GM21526 (cell line): ENCODE measurements around the gene CPNE7.
"Not testable (repeated sequence)": the region's sequence is repeated elsewhere in the genome, so short reads cannot be mapped to it uniquely, and the experiment has no call there.

ENCODE experiments used
- ATAC-seq: cut with Tn5 transposase; IDR thresholded peaks from one replicate; pipeline ENCODE4 v1.9.1; 2021; ENCODE audit warnings: moderate library complexity; ENCODE audit not compliant: unreplicated experiment, low FRiP score

Gene CPNE7

DNA sequence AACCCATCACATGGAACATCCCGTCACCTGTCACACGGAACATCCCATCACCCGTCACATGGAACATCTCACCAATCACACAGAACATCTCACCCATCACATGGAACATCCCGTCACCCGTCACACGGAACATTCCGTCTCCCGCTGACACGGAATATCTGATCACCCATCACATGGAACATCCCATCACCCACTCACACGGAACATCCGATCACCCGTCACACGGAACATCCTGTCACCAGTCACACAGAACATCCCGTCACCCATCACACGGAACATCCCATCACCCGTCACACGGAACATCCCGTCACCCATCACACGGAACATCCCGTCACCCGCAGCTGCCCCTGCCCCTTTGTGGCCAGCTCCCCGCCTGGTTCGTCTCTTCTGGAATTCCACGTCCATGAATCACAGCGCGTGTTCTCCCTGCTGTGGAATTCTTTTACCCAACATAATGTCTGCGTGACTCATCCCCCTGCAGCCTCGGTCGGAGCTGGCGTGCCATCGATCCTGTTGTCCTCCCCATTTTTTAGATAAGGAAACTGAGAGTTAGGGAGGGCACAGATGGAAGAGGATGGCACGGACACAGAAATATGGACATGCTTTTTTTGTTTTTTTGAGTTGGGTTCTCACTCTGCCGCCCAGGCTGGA, 5.6 kb downstream of the CPNE7 start:
- no peak for ATAC-seq

DNA sequence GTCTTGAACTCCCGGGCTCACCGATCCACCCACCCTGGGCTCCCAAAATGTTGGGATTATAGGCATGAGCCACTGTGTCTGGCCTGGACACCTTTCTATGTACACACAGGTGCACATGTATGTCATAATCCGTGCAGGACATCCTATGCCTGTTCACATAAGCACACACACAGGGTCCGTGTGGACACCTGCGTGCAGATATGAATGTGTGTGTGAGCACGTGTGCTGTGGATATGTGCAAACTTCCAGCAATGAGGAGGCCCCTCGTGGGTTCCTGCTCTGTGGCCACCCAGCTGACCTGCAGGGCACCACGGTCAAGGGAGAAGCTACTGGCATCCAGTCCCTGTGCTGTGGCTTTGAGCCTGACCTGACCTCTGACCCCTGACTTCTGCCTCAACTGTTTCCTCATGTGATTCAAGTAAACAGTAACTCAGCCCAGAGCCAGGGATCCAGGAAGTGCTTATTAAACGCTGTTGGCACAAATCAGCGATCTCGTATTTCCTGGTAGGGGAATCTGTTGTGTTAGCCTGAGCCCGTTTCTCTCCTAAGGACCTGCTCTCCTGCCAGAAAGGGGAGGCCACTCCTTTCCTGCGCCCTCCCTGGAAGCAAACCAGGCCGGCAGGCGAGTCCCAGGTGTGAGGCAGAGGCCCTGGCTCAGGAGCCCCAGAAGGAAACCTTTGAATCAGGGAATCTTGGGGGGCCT, 6.5 kb downstream of the CPNE7 start:
- no peak for ATAC-seq

DNA sequence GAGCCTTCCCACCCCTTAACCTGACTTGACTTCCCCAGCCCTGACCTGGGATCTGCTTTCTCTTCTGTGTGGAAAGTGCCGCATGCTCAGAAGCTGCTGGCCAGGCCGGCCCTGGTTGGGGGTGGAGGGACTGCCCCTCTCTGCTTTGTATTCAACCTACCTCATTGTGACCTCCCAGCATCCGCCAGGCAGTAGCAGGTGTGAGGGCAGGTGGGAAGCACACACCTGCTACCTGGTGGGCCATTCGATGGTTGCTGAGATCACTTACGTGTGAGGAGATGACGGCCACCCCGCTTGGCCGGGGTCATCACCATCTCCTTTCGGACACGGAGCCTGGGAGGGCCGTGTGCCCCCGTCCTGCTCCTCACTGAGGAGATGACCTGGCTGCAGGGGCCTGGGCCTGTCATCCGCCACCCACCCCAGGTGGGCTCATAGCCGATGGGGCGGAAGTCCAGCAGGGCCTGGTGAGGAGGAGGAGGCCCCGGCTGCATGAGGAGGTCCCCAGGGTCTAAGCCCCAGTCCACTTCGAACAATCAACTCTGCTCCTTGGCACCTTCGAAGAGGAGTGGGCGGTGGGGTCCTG, 7.1 kb downstream of the CPNE7 start:
- no peak for ATAC-seq

DNA sequence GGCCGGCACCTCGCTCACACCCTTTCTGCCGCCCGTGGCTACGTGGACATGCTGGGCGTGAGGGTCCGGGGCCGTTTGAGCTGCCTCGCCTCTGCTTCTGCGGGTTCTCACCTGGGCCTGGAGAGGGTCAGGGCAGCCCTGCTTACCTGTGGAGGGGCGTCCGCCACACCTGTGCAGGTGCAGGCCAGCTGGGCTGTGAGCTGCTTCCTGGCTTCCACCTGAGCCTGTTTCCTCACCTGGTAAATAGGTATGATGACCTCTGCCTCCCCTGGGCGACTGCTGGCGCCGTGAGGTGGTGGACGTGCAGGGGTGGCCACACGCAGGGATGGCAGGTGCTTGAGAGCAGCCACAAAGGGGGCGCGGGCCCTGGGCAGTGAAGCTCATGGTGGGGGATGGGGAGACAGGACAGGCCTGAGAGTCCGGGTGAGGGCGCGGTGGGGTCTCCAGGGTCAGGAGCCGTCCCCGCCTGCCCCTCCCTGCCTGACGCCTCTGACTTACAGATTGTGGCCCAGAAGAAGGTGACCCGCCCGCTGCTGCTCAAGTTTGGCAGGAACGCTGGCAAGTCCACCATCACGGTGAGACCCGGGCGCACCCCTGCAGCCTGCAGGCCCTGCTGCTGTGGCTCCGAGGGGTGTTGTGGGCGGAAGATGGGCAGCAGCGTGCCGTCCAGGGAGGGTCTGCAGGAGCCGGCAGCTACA, 7.8 kb downstream of the CPNE7 start:
- ATAC-seq: no peak

DNA sequence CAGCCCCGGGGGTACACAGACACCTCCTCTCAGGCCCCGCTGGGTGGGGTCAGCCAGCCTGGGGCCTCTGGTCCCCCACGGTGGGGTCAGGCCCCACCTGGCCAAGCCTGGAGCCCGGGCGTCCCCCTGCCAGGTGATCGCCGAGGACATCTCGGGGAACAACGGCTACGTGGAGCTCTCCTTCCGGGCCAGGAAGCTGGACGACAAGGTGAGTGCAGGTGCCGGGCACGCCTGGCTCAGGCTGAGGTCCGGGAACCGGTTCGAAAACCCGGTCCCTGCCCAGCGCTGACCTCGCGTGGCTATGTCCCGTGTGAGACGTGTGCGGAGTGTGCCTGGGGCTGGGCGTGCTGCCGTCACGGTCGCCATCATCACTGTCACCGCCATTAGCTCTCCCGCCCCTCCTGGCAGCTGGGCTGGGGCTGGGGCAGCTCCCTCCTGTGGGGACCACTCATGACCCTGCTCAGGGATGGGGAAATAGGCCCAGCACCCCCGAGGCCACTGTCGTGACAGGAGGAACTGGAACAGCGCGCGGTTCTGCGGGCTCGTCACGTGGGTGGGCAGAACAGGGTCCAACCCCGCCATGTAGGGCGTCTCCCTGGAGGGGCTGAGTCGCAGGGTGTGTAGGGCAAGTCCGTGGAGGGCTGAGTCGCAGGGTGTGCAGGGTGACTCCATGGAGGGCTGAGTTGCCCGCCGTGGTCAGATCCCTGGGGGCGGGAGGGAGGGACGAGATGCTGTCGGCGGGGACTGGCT, 8.5 kb downstream of the CPNE7 start:
- no peak for ATAC-seq

DNA sequence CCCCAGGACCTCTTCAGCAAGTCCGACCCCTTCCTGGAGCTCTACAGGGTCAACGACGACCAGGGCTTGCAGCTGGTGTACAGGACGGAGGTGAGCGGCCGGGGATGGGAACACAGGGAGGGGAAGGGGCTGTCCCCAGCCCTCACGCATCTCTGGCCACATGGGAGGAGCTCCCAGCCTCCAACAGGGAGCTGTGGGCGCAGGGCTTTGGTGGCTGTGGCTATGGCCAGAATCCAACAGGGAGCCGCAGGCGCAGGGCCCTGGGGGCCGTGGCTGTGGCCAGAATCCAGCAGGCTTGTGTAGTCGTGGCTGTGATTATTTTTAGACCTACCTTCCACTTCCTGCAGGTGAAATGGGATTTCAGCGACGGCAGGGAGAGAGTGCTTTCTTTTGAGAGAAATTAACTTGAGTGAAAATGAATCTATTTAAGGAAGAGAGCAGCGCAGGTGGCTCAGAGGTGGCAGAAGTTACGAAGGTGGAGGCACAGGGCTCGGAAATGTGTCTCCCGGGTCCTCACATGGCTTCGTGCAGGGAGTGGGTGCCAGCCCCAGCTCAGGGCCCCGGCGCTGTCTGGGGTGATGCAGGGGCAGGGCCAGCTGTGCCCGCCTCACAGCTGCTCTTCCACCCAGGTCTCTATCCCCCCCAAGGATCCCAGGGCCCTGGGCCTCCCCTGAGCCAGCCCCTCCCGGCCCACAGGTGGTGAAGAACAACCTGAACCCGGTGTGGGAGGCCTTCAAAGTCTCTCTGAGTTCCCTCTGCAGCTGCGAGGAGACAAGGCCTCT, 9.4 kb downstream of the CPNE7 start:
- no peak for ATAC-seq

DNA sequence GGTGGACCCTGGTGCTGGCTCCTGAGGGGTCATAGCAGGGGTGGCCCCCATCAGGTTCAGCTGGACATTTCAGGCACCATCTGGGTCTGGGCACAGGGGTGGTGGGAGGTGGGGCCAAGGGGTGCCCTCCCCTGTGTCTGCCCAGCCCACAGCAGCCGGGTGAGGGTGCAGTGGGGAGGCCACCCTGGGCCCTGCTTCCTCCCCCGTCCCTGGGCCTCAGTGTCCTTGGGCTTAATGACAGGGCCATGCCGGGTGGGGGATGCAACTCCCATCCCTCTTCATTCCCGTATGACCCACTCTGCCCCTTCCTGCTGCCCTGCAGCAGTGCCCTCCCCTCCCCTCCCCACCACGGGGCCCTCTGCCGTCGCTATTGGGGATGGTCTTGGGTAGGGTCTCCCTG, 10.7 kb downstream of the CPNE7 start:
- ATAC-seq: no peak

DNA sequence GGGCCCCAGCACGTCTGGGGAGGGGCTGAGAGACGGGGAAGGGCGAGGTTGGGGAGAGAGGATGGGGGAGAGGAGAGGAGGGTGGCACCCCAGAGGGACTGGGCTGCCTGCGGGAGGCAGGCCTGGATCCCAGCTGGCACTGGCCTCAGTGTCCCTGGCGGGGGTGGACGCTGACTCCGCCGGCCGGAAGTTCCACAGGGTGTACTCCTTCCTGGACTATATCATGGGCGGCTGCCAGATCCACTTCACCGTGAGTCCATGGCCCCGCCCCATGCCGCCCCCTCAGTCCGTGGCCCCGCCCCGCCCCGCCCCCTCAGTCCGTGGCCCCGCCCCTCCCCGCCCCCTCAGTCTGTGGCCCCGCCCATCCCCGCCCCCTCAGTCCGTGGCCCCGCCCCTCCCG, 11.3 kb downstream of the CPNE7 start:
- ATAC-seq: no peak

DNA sequence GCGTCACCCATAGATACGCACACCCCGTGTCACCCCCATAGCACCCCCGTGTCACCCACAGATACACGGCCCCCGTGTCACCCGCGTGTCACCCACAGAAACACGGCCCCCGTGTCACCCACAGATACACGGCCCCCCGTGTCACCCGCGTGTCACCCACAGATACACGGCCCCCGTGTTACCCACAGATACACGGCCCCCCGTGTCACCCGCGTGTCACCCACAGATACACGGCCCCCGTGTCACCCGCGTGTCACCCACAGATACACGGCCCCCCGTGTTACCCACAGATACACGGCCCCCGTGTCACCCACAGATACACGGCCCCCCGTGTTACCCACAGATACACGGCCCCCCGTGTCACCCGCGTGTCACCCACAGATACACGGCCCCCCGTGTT, 12.1 kb downstream of the CPNE7 start:
- not testable (repeated sequence) for ATAC-seq

DNA sequence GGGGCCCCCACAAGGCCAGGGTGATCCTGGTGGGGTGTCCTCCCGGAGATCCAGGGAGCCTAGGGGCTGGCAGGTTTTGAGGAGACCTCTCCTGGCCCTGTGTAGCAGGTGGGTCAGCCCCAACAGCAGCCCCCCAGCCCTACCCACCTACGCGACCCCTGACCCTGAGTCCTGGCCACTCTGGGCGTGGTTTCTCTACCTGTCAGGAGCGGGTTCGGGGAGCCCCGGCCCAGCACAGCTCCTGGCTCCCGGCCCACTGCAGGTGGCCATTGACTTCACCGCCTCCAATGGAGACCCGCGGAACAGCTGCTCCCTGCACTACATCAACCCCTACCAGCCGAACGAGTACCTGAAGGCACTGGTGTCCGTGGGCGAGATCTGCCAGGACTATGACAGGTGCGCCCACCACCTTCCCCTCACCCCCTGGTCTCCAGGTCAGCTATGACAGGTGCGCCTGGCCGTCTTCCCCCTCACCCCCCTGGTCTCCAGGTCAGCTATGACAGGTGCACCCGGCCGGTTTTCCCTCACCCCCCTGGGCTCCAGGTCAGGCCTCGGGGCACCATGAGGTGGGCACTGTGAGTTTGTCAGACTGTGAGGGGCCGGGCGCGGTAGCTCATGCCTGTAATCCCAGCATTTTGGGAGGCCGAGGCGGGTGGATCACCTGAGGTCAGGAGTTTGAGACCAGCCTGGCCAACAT, 13.0 kb downstream of the CPNE7 start:
- no peak for ATAC-seq

DNA sequence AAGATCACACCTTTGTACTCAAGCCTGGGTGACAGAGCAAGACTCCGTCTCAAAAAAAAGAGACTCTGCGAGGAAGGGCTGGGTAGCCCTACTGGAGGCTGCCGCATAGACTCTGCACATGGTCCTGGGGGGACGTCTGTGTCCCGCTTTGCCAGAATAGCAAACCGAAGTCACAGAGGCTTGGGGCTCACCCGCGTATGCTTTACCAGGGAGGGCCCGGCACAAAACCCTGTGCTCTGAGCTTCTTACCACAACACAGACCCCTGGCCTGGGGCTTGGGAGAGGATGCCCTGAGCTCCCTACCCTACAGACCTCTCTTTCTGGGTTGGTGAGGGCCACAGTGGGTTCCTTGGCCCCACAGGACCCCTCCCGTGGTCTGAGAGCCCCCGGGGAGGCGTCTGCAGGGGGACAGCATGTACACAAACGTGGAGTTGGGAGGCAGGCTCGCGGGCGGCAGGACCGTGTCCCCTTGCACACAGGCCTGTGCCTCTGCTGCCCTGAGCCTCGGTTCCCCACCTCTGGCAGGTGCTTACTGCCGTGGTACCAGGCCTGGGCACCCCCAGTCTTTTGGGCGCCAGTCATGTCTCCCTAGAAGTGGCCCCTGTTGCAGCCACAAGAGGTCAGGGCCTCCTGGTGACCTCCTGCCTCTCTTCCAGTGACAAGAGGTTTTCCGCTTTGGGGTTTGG, 13.8 kb downstream of the CPNE7 start:
- ATAC-seq: no peak

DNA sequence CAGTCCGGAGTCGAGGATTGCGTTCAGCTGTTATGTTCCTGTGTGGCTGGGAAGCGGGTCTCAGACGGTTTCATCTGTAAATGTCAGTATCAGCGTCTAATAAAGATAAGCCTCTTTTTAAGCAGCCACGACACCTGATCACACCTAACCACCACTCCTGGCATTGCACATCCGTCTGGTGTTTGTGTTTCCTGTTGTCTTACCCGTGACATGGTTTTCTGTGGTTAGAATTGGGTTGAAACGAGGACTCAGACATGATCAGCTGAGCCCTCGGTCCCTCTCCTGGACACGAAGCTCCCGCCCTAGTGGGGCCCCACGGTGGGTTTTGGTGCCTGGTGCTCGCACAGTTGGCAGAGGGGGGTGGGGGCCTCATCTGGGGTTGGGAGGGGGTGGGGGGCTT, 18.3 kb downstream of the CPNE7 start:
- ATAC-seq: no peak

DNA sequence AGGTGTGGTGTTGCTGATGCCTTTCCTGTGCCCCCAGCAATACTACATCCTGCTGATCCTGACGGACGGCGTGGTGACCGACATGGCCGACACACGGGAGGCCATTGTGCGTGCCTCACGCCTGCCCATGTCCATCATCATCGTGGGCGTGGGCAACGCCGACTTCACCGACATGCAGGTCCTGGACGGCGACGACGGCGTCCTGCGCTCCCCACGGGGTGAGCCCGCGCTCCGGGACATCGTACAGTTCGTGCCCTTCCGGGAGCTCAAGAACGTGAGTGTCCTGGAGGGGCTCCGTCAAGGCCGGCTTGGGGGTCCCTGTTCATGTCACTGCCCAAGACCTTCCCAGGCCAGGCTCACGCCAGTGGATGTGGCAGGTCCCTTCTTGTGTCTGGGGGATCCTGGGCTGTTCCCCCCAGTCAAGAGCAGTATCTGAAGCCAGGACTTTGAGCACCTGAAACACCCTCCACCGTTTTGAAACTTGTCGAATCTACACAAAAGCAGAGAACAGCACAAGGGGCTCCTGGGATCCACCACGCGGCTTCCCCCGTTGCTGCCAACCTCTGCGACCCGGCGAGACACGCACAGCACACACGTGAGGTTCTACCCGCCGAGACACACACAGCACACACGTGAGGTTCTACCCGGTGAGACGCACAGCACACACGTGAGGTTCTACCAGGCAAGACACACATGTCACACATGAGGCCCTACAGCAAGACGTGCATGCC, 19.9 kb downstream of the CPNE7 start:
- ATAC-seq: no peak

DNA sequence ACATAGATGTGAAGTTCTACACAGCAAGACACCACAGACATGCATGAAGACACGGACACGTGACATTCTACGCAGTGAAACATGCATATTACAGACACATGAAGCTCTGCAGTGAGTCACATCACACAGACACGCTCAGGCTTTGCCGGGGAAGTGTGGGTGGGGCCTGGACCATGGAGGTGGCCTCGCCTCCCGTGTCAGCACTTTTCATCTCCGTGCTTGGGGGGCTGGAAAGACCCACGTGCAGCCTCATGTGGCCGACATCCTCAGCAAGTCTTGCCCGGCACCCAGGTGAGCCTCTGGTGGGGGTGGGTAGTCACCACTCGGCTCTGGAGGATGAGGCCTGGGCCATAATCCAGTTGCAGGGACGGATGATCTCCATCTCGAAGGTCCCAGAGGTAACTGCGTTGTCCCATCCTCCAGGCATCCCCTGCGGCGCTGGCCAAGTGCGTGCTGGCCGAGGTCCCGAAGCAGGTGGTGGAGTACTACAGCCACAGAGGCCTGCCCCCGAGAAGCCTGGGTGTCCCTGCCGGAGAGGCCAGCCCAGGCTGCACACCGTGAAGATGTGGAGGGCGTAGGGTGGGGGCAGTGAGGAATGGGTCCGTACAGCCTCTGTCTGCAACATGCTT, 20.6 kb downstream of the CPNE7 start:
- no peak for ATAC-seq

DNA sequence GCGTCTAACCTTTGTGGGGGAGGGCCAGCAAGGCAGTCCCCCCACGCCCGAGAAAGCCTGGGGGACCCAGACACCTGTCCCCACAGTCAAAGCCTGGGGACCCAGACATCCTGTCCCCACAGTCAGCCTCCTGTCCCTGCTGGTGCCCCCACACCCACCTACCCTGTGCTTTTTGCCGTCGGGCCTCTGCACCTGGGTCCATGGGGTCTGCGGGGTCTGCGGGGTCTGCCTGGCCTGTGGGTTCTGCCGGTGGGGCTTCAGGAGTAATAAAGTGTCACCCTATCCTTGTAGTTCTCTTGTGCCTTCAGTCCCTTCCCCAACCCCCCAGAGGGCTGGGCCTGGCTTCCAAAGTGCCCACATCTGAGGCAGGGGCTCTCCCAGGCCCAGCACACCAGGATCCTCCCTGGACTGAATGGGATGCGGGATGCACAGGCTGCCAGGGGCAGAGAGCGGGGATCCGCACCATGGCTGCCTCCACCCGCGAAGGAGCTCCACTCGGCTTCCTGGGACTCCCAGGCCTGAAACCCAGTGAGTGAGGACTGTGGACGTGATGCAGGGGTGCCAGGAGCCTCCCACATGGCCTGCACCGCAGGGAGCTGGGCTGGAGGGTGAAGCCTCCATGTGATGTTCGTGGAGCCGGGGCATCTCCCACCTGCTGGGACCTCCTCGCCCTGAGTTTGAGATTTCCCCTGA, 21.5 kb downstream of the CPNE7 start:
- ATAC-seq: no peak

DNA sequence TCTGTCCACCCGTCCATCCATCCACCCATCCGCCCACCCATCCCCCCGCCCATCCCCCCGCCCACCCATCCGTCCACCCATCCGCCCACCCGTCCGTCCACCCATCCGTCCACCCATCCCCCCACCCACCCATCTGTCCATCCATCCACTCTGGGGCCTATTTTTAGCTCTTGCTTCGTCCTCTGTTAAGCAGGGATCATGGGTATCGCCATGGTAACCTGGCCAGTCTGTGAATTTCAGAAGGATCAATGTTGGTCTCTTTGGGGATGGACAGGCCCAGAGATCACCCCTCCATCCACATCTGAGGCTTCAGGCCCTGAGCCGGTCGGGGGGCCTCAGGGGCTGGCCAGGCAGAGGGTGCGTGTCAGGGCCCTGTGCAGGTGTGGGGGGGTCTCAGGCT, 22.6 kb downstream of the CPNE7 start:
- no peak for ATAC-seq

DNA sequence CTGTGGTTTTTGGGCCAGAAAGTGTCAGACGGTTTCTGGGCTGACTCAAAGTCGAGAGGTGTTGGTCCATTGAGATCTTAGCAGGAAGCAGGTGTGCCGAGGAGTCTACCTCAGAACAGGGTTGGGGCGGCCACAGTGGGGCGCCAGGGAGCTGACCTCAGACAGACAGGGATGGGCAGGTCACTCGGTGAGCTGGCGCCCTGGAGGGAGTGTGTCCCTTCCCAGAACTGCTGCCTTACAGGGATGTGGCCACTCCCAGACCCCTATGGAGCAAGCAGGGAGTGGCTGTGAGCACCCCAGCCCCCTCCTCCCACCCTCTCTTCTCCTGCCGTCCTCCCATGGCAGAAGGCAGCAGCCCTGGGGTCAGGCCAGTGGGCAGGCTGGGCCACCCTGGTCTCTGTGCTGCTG, 23.9 kb downstream of the CPNE7 start:
- ATAC-seq: no peak
